HK-2 (cell line): Measurements from ENCODE around the gene SPTLC3.
A peak's percentile ranks its signal among the peaks of the same experiment; 100 is the strongest.

Experiments used
- DNase-seq: peaks from one replicate; pipeline ENCODE4 v3.0.0-alpha.2; 2018; ENCODE audit not compliant: unreplicated experiment

The SPTLC3 gene

GRCh38 chr20:13098720-13099355 is 90.1 kb downstream of the SPTLC3 start:
- no peak for DNase-seq

GRCh38 chr20:13099676-13100075 is 90.9 kb downstream of the SPTLC3 start:
- DNase-seq: no peak

- no peak for DNase-seq
Observed at GRCh38 chr20:13101276-13101675, 92.5 kb downstream of the SPTLC3 start.

GRCh38 chr20:13101706-13102105 is 92.9 kb downstream of the SPTLC3 start:
- DNase-seq: no peak

- DNase-seq: no peak
Observed at GRCh38 chr20:13102237-13102636, 93.5 kb downstream of the SPTLC3 start.

- DNase-seq: no peak
Observed at GRCh38 chr20:13102694-13103093, 93.9 kb downstream of the SPTLC3 start.

GRCh38 chr20:13105039-13105438 is 96.3 kb downstream of the SPTLC3 start:
- no peak for DNase-seq

- no peak for DNase-seq
Observed at GRCh38 chr20:13105864-13106457, 97.2 kb downstream of the SPTLC3 start.

GRCh38 chr20:13109658-13110057 is 100.9 kb downstream of the SPTLC3 start:
- no peak for DNase-seq

GRCh38 chr20:13110796-13111195 is 102.0 kb downstream of the SPTLC3 start:
- no peak for DNase-seq

GRCh38 chr20:13111249-13111911 is 102.6 kb downstream of the SPTLC3 start:
- DNase-seq: no peak

GRCh38 chr20:13113731-13114130 is 105.0 kb downstream of the SPTLC3 start:
- DNase-seq: no peak

- no peak for DNase-seq
Observed at GRCh38 chr20:13117200-13117599, 108.4 kb downstream of the SPTLC3 start.

GRCh38 chr20:13118676-13119075 is 109.9 kb downstream of the SPTLC3 start:
- no peak for DNase-seq

- DNase-seq: peak; percentile 41
Observed at GRCh38 chr20:13119583-13119982, 110.8 kb downstream of the SPTLC3 start.

GRCh38 chr20:13120471-13120870 is 111.7 kb downstream of the SPTLC3 start:
- no peak for DNase-seq

- no peak for DNase-seq
Observed at GRCh38 chr20:13121840-13122515, 113.2 kb downstream of the SPTLC3 start.

- DNase-seq: no peak
Observed at GRCh38 chr20:13125486-13125885, 116.7 kb downstream of the SPTLC3 start.

- DNase-seq: no peak
Observed at GRCh38 chr20:13128173-13128572, 119.4 kb downstream of the SPTLC3 start.

- DNase-seq: no peak
Observed at GRCh38 chr20:13130061-13130706, 121.4 kb downstream of the SPTLC3 start.

- no peak for DNase-seq
Observed at GRCh38 chr20:13130707-13131103, 121.9 kb downstream of the SPTLC3 start.

GRCh38 chr20:13131688-13132087 is 122.9 kb downstream of the SPTLC3 start:
- DNase-seq: no peak
